Measurements from ENCODE around the gene RGS12.

DNA sequence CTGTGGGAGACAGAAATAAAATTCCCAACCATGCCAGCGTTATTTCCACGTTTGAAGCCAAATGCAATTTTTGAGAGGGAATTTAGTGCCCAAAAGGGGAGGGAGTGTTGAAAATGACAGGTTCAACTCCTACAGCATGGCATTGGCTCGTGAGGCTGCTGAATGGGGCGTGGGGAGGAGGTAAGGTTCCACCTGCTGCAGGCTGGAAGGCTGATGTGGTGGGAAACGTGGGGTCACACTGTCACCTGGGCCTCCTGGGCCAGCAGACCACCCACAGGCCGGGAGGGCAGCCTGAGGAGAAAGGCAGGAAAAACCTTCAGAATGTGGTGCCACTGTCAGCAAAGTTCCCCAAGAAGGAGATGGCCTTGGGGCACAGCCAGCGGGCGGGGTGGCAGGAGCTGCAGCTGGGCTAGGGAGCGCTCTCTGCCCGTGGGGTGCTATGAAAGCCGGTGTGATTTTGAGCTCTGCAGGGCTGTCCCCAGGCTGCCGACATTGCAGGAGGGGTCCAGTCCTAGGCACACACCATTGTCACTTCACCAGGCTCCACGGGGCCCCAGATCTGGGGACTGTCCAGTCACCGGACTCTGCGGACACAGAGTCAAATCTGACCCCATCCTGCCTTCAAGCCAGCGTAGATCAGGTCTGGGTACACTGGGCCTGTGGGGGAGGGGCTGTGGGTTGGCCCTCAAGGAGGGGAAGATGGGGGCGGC lies 24.3 kb upstream of the RGS12 start:
- TF ChIP-seq, protein P1, sequence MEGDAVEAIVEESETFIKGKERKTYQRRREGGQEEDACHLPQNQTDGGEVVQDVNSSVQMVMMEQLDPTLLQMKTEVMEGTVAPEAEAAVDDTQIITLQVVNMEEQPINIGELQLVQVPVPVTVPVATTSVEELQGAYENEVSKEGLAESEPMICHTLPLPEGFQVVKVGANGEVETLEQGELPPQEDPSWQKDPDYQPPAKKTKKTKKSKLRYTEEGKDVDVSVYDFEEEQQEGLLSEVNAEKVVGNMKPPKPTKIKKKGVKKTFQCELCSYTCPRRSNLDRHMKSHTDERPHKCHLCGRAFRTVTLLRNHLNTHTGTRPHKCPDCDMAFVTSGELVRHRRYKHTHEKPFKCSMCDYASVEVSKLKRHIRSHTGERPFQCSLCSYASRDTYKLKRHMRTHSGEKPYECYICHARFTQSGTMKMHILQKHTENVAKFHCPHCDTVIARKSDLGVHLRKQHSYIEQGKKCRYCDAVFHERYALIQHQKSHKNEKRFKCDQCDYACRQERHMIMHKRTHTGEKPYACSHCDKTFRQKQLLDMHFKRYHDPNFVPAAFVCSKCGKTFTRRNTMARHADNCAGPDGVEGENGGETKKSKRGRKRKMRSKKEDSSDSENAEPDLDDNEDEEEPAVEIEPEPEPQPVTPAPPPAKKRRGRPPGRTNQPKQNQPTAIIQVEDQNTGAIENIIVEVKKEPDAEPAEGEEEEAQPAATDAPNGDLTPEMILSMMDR (IDR thresholded peaks at IDR 0.05) = no peak
- TF ChIP-seq EZH2 (IDR thresholded peaks at IDR 0.05; ENCODE audit: borderline replicate concordance, insufficient read depth, low read depth, low read length, poor library complexity, severe bottlenecking) = no peak

All from B cell (primary cell).